B cell (primary cell): ENCODE results near the gene AIFM2. TPM values are rescaled to one million over a fixed set of nuclear protein-coding genes. Genes with fewer than 3 reads are reported as not detected.

Experiments
- ATAC-seq: fragments of 200-7000 bp; cut with Tn5 transposase; one replicate; pipeline ENCODE4 v1.10.0; 2021; ENCODE audit warnings: low read depth, mild to moderate bottlenecking, moderate number of reproducible peaks, moderate library complexity
- CTCF ChIA-PET: fragments of 350-600 bp; sonication (Branson Sonifier 250); formaldehyde crosslinking; loops from one replicate; lab custom pipeline; 2021; ENCODE audit warnings: antibody characterized with exemption, inconsistent platforms; lab: Charles Lee
- POLR2A ChIA-PET: fragments of 350-600 bp; sonication (Branson Sonifier 250); formaldehyde crosslinking; loops from one replicate; lab custom pipeline; 2021; ENCODE audit warnings: antibody characterized with exemption; lab: Charles Lee
- DNase-seq: peaks from one replicate; pipeline ENCODE4 v3.0.0; 2013
- H2AFZ ChIP-seq: 2 replicates; pipeline ENCODE4 v1.6.1; 2012; ENCODE audit warnings: mild to moderate bottlenecking, low read depth, low read length; ENCODE audit not compliant: insufficient read depth, poor library complexity, severe bottlenecking
- H3K27ac ChIP-seq, 2 donors: 1 replicate in 1 of 2; 2 replicates in 1 of 2; pipeline ENCODE4 v1.5.1; 2012 to 2013; ENCODE audit warnings: low read length in 2 of 2, mild to moderate bottlenecking in 2 of 2, moderate library complexity in 1 of 2
- H3K27me3 ChIP-seq, 4 experiments: fragments of 200-600 bp in 1 of 4; sonication (generic) in 1 of 4; replicated peaks in 1 of 4; 1 replicate in 2 of 4; 2 replicates in 2 of 4; pipeline versions ENCODE4 v1.6.1 to v1.7.0; 2013 to 2016; ENCODE audit warnings: low read length in 3 of 4, mild to moderate bottlenecking in 2 of 4, mixed read lengths in 1 of 4, moderate library complexity in 1 of 4; ENCODE audit not compliant: insufficient read depth in 4 of 4, control insufficient read depth in 3 of 4; ENCODE audit errors: control extremely low read depth in 1 of 4
- H3K36me3 ChIP-seq, 2 experiments: replicated peaks in 1 of 2; 1 replicate in 1 of 2; 2 replicates in 1 of 2; pipeline versions ENCODE4 v1.6.1 to v1.7.1; 2013; ENCODE audit warnings: low read length in 1 of 2; ENCODE audit not compliant: insufficient read depth in 2 of 2, control insufficient read depth in 1 of 2; ENCODE audit errors: control extremely low read depth in 1 of 2, extremely low read depth in 1 of 2
- H3K4me1 ChIP-seq, 2 donors: fragments of 200-600 bp in 1 of 2; sonication (generic) in 1 of 2; 1 replicate in 1 of 2; 2 replicates in 1 of 2; pipeline versions ENCODE4 v1.5.1 to v1.6.1; 2013 to 2017; ENCODE audit warnings: low read length in 2 of 2; ENCODE audit not compliant: control insufficient read depth in 2 of 2, insufficient read depth in 2 of 2
- H3K4me2 ChIP-seq: replicated peaks from 2 replicates; pipeline ENCODE3; 2012; ENCODE audit warnings: mild to moderate bottlenecking, low read depth, low read length; ENCODE audit not compliant: poor library complexity, severe bottlenecking
- H3K4me3 ChIP-seq, 5 experiments: fragments of 200-600 bp in 1 of 5; sonication (generic) in 1 of 5; 1 replicate in 3 of 5; 2 replicates in 2 of 5; pipeline versions ENCODE4 v1.5.1 to v1.7.0; 2011 to 2016; ENCODE audit warnings: low read length in 4 of 5, mild to moderate bottlenecking in 4 of 5, low read depth in 2 of 5, control low read depth in 1 of 5, moderate library complexity in 1 of 5; ENCODE audit not compliant: insufficient read depth in 1 of 5; ENCODE audit errors: control extremely low read depth in 1 of 5, extremely low read depth in 1 of 5
- H3K79me2 ChIP-seq: fragments of 200-600 bp; sonication (generic); one replicate; pipeline ENCODE4 v1.6.0; 2016; ENCODE audit warnings: low read length; ENCODE audit not compliant: control insufficient read depth, insufficient read depth
- H3K9ac ChIP-seq: fragments of 200-600 bp; sonication (generic); 2 replicates; pipeline ENCODE4 v1.6.1; 2017; ENCODE audit warnings: mild to moderate bottlenecking, low read length, moderate library complexity
- H3K9me3 ChIP-seq, 3 donors: one replicate each; pipeline versions ENCODE4 v1.6.1 to v1.7.1; 2013; ENCODE audit warnings: low read length in 2 of 3; ENCODE audit not compliant: control insufficient read depth in 2 of 3, insufficient read depth in 1 of 3; ENCODE audit errors: control extremely low read depth in 1 of 3
- H4K20me1 ChIP-seq: 2 replicates; pipeline ENCODE4 v1.6.0; 2012; ENCODE audit warnings: mild to moderate bottlenecking, low read length; ENCODE audit not compliant: insufficient read depth, control insufficient read depth, poor library complexity, severe bottlenecking
- H3K27ac Mint-ChIP-seq: one replicate; pipeline ENCODE4 v1.8.0; 2021; ENCODE audit warnings: mixed read lengths
- H3K27me3 Mint-ChIP-seq: one replicate; pipeline ENCODE4 v1.8.0; 2021; ENCODE audit warnings: mixed read lengths
- H3K4me1 Mint-ChIP-seq: one replicate; pipeline ENCODE4 v1.8.0; 2021; ENCODE audit warnings: mixed read lengths
- H3K4me3 Mint-ChIP-seq: one replicate; pipeline ENCODE4 v1.8.0; 2021; ENCODE audit warnings: mixed read lengths
- H3K9me3 Mint-ChIP-seq: one replicate; pipeline ENCODE4 v1.8.0; 2022; ENCODE audit warnings: mixed read lengths; ENCODE audit not compliant: insufficient read depth
- EZH2 ChIP-seq: IDR thresholded peaks from 2 replicates; pipeline ENCODE4 v1.6.1; 2012; ENCODE audit warnings: borderline replicate concordance, low read depth, mild to moderate bottlenecking, moderate library complexity, low read length; ENCODE audit not compliant: insufficient read depth, poor library complexity, severe bottlenecking
- WGBS: methylation state at CpG from one replicate; pipeline ENCODE4 v1.1.5; 2013; ENCODE audit warnings: missing lambda C conversion rate; ENCODE audit not compliant: insufficient coverage; 5-methylcytosine and 5-hydroxymethylcytosine counted together
- intact Hi-C: fragments of 100-400 bp; cut with micrococcal nuclease; formaldehyde crosslinking; loops from one replicate; pipeline ENCODE4 v1.10.0; 2022
- polyA plus RNA-seq: library from polyadenylated mRNA; depleted of rRNA; stranded (reverse); fragments of >200 nt; gene quantifications from 2 replicates; pipeline ENCODE4 v1.2.3, GENCODE V29; 2012
- total RNA-seq, 2 donors: library from RNA; stranded (reverse); fragments of 120-200 nt in 1 of 2; gene quantifications; 1 replicate in 1 of 2; 2 replicates in 1 of 2; pipeline versions ENCODE4 v1.2.3 to v1.2.4, GENCODE V29; 2013 to 2022
- TF ChIP-seq, protein P1 (sequence below): fragments of 200-600 bp; IDR thresholded peaks from one replicate; pipeline ENCODE4 v1.8.0; 2022; ENCODE audit warnings: antibody characterized with exemption, mild to moderate bottlenecking

AIFM2 gene
- total and polyA plus RNA-seq, 2 donors (not counting 1 experiment from before 2014, with no cell fraction given) = 5.6 to 8.1 TPM

DNA sequence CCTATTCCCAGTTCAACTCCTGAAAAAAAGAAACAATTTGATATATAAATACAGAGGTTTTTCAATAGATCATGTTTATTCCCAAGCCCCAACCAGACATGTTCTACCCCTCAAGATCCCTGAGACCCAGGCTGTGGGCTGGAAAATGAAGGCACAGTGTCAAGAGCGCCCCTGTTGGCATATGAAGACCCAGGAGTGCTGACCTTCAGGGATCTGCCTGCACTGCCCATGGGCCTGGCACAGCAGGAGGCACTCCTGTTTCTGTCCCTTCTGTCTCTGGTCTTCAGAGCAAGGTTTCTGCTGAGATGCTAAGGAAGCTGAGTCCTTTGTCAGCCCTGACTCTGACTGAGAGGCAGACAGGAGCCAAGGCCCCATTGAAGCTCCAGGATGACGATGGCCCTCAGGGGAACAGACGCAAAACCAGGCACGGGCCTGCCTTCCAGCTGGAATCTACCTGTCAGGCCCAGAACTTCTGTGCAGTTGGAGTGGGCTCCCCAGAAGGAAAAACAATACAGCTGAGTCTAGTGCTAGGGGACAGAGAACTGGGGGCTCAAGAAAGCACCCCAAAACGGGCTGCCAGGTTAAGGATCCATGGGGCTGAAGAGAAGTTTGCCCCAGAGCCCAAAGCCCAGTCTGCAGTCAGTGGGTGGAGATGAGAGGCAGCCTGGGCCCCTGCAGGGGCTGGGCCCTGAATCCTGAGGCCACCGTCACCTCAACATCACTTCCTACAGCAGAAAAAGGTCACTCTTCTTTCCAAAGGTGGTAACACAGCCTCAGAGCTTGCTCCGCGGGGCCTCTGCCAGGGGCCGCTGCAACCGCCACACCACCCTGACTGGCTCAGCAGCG, 6.7 kb upstream of the AIFM2 start:
- intact Hi-C loops = no loop called here
- H3K27ac Mint-ChIP-seq = no peak overlapping the region
- H2AFZ ChIP-seq = no peak overlapping the region

More for the DNA sequence above, 6.7 kb upstream of the AIFM2 start:
- Mint-ChIP-seq H3K4me1 (peaks cover 20% of the 10 kb centered on the region), H3K27me3 (no peaks in the 10 kb centered on the region), H3K9me3 (no peaks in the 10 kb centered on the region), H3K4me3 (no peak overlapping the region)
- H3K4me1 ChIP-seq = peaks cover 0 to 3% of the 10 kb centered on the region in 2 donors
- WGBS = 94% methylated on average over 11 of the region's 11 CpGs
- H3K27me3 ChIP-seq = no peaks in the 10 kb centered on the region
- H3K27ac ChIP-seq = no peak overlapping the region
- TF ChIP-seq, protein P1, sequence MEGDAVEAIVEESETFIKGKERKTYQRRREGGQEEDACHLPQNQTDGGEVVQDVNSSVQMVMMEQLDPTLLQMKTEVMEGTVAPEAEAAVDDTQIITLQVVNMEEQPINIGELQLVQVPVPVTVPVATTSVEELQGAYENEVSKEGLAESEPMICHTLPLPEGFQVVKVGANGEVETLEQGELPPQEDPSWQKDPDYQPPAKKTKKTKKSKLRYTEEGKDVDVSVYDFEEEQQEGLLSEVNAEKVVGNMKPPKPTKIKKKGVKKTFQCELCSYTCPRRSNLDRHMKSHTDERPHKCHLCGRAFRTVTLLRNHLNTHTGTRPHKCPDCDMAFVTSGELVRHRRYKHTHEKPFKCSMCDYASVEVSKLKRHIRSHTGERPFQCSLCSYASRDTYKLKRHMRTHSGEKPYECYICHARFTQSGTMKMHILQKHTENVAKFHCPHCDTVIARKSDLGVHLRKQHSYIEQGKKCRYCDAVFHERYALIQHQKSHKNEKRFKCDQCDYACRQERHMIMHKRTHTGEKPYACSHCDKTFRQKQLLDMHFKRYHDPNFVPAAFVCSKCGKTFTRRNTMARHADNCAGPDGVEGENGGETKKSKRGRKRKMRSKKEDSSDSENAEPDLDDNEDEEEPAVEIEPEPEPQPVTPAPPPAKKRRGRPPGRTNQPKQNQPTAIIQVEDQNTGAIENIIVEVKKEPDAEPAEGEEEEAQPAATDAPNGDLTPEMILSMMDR = no peak
- TF ChIP-seq EZH2 = no peak
- H3K79me2 ChIP-seq = peaks cover 26% of the 10 kb centered on the region
- no peak overlapping the region for H3K4me3 ChIP-seq
- CTCF ChIA-PET = interaction anchor here (2.2 to 4.1 kb wide), 2 partner anchors 7 to 23 kb away, joined by 8 to 22 read pairs; partner anchors contain the start of gene TYSND1
- peaks cover 0 to 6% of the 10 kb centered on the region in 2 experiments for H3K36me3 ChIP-seq
- ATAC-seq (no peak), DNase-seq (no peak)
- no peak overlapping the region for H3K9ac ChIP-seq
- peaks cover 43% of the 10 kb centered on the region for H4K20me1 ChIP-seq
- no peaks in the 10 kb centered on the region for H3K9me3 ChIP-seq
- H3K4me2 ChIP-seq = no peak overlapping the region
- POLR2A ChIA-PET = no interaction called here
